Stimulated activated CD8-positive, alpha-beta memory T cell treated with anti-CD3 and anti-CD28 coated beads, Interleukin-12 subunit alpha, Interleukin-12 subunit beta, amount 100 ng/mL, for 1 hour (primary cell): ENCODE measurements around the gene BNC2.

Experiments used
- DNase-seq: peaks from one replicate; pipeline ENCODE4 v3.0.0-alpha.2; 2020; ENCODE audit warnings: low read depth

BNC2 gene

GRCh38 chr9:16627967-16628366 lies 242.5 kb downstream of the BNC2 start:
- no peak for DNase-seq

- DNase-seq: no peak
These were observed 242.9 kb downstream of the BNC2 start for GRCh38 chr9:16627521-16627920.

GRCh38 chr9:16626577-16627130 lies 243.8 kb downstream of the BNC2 start:
- DNase-seq: no peak

GRCh38 chr9:16625811-16626210 lies 244.7 kb downstream of the BNC2 start:
- DNase-seq: no peak

- DNase-seq: no peak
These were observed 245.3 kb downstream of the BNC2 start for GRCh38 chr9:16625161-16625631.

GRCh38 chr9:16624744-16625117 lies 245.7 kb downstream of the BNC2 start:
- no peak for DNase-seq

GRCh38 chr9:16623989-16624743 lies 246.3 kb downstream of the BNC2 start:
- no peak for DNase-seq

- no peak for DNase-seq
These were observed 247.9 kb downstream of the BNC2 start for GRCh38 chr9:16622541-16622940.

GRCh38 chr9:16619914-16620520 lies 250.5 kb downstream of the BNC2 start:
- no peak for DNase-seq

- no peak for DNase-seq
These were observed 251.1 kb downstream of the BNC2 start for GRCh38 chr9:16619402-16619801.

GRCh38 chr9:16618524-16618923 lies 251.9 kb downstream of the BNC2 start:
- no peak for DNase-seq

- no peak for DNase-seq
These were observed 253.8 kb downstream of the BNC2 start for GRCh38 chr9:16616686-16617085.

- no peak for DNase-seq
These were observed 255.0 kb downstream of the BNC2 start for GRCh38 chr9:16615451-16615850.

- DNase-seq: no peak
These were observed 256.9 kb downstream of the BNC2 start for GRCh38 chr9:16613605-16614004.

- no peak for DNase-seq
These were observed 257.4 kb downstream of the BNC2 start for GRCh38 chr9:16613051-16613450.

- no peak for DNase-seq
These were observed 257.8 kb downstream of the BNC2 start for GRCh38 chr9:16612627-16613026.

- DNase-seq: no peak
These were observed 258.5 kb downstream of the BNC2 start for GRCh38 chr9:16611983-16612382.

GRCh38 chr9:16611001-16611400 lies 259.5 kb downstream of the BNC2 start:
- DNase-seq: no peak

GRCh38 chr9:16610538-16610937 lies 259.9 kb downstream of the BNC2 start:
- no peak for DNase-seq

GRCh38 chr9:16608906-16609305 lies 261.6 kb downstream of the BNC2 start:
- DNase-seq: no peak

GRCh38 chr9:16602494-16602893 lies 268.0 kb downstream of the BNC2 start:
- no peak for DNase-seq

GRCh38 chr9:16601991-16602390 lies 268.5 kb downstream of the BNC2 start:
- no peak for DNase-seq

- no peak for DNase-seq
These were observed 272.2 kb downstream of the BNC2 start for GRCh38 chr9:16598316-16598715.

GRCh38 chr9:16597136-16597535 lies 273.3 kb downstream of the BNC2 start:
- no peak for DNase-seq
